PC-3 (cell line): Measurements from ENCODE around the gene SNX20.

Experiments used
- CTCF ChIP-seq: fragments of 300-600 bp; sonication (generic); conservative IDR thresholded peaks from 2 replicates; pipeline ENCODE4 v1.5.1; 2017; ENCODE audit warnings: antibody characterized with exemption, low read depth, mild to moderate bottlenecking, low read length
- EZH2 ChIP-seq: fragments of 300-600 bp; sonication (generic); IDR thresholded peaks from one replicate; pipeline ENCODE4 v1.6.1; 2017; ENCODE audit warnings: antibody characterized with exemption, mild to moderate bottlenecking, low read length; ENCODE audit not compliant: unreplicated experiment

GRCh38 chr16:50678531-50678930 lies 2.6 kb downstream of the SNX20 start:
- TF ChIP-seq EZH2 (no peak), CTCF (no peak)
